Muscle layer of colon (tissue), 2 donors: ENCODE measurements around the gene KCTD1.

Source experiments
- H3K27ac ChIP-seq: one replicate; pipeline ENCODE4 v1.7.0; 2013; ENCODE audit warnings: low read depth, mild to moderate bottlenecking, low read length, moderate library complexity
- H3K27me3 ChIP-seq, 2 donors: one replicate each; pipeline ENCODE4 v1.7.0; 2013; ENCODE audit warnings: low read length in 2 of 2, mild to moderate bottlenecking in 2 of 2; ENCODE audit not compliant: insufficient read depth in 2 of 2, control insufficient read depth in 1 of 2
- H3K36me3 ChIP-seq: one replicate; pipeline ENCODE4 v1.7.0; 2013; ENCODE audit warnings: mild to moderate bottlenecking, low read length; ENCODE audit not compliant: insufficient read depth
- H3K4me1 ChIP-seq: one replicate; pipeline ENCODE4 v1.7.0; 2013; ENCODE audit warnings: mild to moderate bottlenecking, low read length; ENCODE audit not compliant: insufficient read depth
- H3K4me3 ChIP-seq, 2 donors: one replicate each; pipeline ENCODE4 v1.7.0; 2013; ENCODE audit warnings: low read length in 2 of 2, low read depth in 1 of 2, mild to moderate bottlenecking in 1 of 2, moderate library complexity in 1 of 2
- H3K9ac ChIP-seq: one replicate; pipeline ENCODE4 v1.7.0; 2013; ENCODE audit warnings: low read length
- H3K9me3 ChIP-seq: one replicate; pipeline ENCODE4 v1.7.0; 2013; ENCODE audit warnings: mild to moderate bottlenecking, low read length
- donor health status: abdominal sarcoma.
- donor health status: Adenocarcinoma of cecum.

Gene KCTD1

DNA sequence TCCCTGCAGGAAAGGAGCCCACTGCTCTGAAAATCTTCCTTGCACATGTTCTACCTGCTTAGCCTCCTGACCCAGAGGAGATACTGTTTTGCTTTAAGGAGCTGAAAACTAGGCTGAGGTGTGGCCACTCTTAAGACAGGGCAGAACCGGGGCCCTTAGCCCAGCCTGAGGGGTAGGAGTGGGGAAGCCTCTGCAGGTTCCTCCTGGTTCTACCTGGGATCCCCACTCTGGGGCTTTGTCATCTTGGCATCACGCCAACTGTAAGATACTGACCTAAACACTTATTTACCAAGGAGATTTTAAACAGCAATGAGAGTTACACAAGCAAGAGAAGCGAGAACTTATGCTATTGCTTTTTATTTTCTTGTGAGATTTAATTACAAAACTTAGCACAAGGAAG, 86.9 kb downstream of the KCTD1 start:
- H3K4me1 ChIP-seq: no peaks in the 10 kb centered on the region
- peaks cover 12% of the 10 kb centered on the region for H3K36me3 ChIP-seq
- H3K9ac ChIP-seq: no peak overlapping the region
- no peak overlapping the region for H3K27ac ChIP-seq
- H3K4me3 ChIP-seq: no peak overlapping the region
- no peaks in the 10 kb centered on the region for H3K27me3 ChIP-seq
- no peaks in the 10 kb centered on the region for H3K9me3 ChIP-seq

DNA sequence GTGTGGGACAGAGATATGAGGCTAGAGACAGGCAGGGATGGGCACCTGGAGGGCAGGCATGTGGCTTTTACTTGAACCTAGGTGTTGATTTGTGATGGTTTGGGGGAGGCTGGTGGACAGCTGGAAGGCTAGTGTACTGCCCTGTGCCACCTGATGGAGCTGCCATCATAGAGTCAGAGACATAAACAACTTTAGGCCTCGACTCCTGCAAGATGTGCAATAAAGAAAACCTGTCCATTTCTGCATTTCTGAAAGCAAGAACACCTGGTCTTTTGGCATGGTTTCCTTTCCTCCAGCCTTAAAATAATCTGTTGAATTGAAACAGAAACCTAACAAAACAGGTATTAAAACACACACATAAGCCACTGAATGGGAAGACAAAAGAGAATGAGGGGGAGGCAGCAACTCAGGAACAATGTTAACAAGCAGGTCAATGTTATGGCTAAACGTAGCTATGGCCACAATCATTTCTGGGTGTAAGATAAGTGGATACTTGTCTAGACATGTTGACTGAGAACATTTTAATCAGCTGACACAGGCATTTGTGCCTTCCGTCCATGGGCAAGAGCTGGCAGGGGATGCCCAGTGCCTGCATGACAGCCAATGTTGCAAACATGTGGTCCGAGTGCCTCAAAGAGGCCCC, 87.8 kb downstream of the KCTD1 start:
- peaks cover 12% of the 10 kb centered on the region for H3K36me3 ChIP-seq
- H3K27ac ChIP-seq: no peak overlapping the region
- no peak overlapping the region for H3K9ac ChIP-seq
- H3K9me3 ChIP-seq: no peaks in the 10 kb centered on the region
- no peaks in the 10 kb centered on the region for H3K4me1 ChIP-seq
- no peaks in the 10 kb centered on the region for H3K27me3 ChIP-seq
- H3K4me3 ChIP-seq: no peak overlapping the region

DNA sequence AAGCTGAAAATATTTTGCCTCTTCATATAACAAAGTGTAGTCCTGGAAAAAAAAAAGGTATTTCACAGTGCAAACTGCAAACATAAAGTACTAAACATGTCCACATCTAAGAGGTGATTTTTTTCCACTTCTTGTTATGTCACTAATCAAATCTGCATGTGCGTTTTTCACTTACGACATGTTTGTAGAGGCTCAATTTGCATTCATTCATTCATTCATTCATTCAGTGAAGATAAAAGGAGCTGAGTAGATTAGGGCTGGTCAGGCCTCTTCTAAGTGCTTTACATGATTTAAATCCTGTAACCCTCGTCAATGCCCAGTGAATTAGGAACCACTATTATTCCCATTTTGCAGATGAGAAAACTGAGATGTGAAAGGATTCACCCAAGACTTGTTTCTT, 88.5 kb downstream of the KCTD1 start:
- no peak overlapping the region for H3K9ac ChIP-seq
- no peaks in the 10 kb centered on the region for H3K27me3 ChIP-seq
- H3K4me3 ChIP-seq: no peak overlapping the region
- H3K36me3 ChIP-seq: peaks cover 12% of the 10 kb centered on the region
- no peak overlapping the region for H3K27ac ChIP-seq
- H3K9me3 ChIP-seq: no peaks in the 10 kb centered on the region
- no peaks in the 10 kb centered on the region for H3K4me1 ChIP-seq

DNA sequence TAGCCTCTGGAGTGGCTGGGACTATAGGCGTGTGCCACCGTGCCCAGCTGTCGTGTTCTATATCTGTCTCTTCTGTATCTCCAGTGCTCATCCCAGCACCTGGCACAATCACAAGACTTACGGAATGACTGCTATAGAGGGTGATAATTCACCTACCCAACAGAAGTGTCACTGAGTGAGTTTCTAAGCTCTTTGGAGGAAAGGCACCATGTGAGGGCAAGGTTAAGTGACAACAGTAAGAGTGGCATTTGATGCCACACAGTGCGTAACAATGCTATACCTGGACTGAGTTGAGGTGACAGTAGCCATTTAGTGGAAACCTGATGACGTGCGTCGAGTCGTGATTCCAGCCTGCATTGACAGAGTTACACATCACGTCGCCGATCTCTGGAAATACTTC, 89.0 kb downstream of the KCTD1 start:
- H3K9me3 ChIP-seq: no peaks in the 10 kb centered on the region
- no peak overlapping the region for H3K9ac ChIP-seq
- H3K27ac ChIP-seq: no peak overlapping the region
- H3K27me3 ChIP-seq: no peaks in the 10 kb centered on the region
- peaks cover 12% of the 10 kb centered on the region for H3K36me3 ChIP-seq
- no peaks in the 10 kb centered on the region for H3K4me1 ChIP-seq
- no peak overlapping the region for H3K4me3 ChIP-seq

DNA sequence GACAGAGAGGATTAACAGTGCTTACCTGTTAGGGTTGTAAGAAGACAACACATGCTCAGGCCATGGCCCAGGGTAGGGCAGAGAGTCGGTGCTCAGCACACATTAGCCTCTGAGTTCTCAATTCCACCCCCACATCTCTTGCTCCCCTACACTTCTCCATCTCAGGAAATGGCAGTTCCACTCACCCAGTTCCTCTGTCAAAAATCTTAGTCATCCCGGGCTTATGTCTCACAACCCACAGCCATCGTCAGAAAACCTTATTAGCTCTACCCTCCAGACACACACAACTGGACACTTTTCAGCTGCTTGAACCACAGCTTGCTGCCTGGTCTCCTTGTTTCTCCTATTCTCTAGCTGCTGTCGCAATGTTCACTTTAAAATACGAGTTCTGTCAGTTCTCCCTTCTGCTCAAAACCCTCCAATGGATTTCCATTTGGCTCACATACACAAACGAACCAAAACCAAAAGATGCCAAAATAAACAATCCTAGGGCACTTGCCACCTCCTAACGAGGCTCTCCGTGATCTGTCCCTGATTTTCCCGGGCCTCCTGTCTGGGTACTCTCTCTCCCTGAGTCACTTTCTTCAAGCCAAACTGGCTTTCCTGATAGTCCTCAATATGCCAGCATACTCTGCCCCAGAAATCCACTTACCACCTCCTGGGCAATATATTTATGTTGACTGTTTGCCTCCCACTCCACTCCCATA, 89.7 kb downstream of the KCTD1 start:
- Histone ChIP-seq H3K4me1 (no peaks in the 10 kb centered on the region), H3K27me3 (no peaks in the 10 kb centered on the region), H3K9ac (no peak overlapping the region), H3K4me3 (no peak overlapping the region), H3K9me3 (no peaks in the 10 kb centered on the region), H3K27ac (no peak overlapping the region), H3K36me3 (peaks cover 12% of the 10 kb centered on the region)

DNA sequence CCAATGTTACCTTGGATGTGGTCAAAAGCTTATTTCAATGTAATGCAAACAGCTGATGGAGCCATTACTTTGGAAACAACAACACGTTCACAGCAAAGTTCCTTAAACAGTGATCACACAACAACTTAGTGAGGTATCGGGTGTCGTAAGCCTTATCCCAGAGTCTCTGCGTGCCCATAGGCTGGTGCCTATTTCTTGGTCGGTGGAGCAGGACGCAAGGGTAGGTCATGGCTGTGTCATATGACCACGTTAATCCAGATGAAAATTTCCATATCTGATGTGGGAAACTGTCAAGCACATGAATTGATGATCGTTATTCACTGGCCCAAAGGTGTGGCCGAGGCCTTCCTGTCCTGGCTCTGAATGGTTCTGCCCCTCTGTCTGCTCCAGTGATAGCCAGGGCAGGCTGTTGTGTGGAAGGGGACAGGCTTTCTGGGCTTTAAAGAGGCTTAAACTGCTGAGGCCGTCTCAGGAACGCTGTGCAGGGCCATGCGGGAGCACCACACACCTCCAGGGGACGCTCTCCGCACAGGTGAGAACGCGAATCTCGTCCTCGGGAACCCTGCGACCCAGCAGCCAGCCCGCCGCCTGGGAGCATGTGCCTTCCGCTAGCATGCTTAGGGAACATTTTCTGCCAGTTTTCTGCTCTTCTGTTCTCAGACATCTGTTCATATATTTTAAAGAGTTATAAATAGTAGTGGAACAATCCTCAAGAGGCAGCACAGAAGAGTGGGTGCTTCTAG, 90.6 kb downstream of the KCTD1 start:
- Histone ChIP-seq H3K9me3 (no peaks in the 10 kb centered on the region), H3K9ac (no peak overlapping the region), H3K4me1 (no peaks in the 10 kb centered on the region), H3K36me3 (peaks cover 12% of the 10 kb centered on the region), H3K4me3 (no peak overlapping the region), H3K27ac (no peak overlapping the region), H3K27me3 (no peaks in the 10 kb centered on the region)

DNA sequence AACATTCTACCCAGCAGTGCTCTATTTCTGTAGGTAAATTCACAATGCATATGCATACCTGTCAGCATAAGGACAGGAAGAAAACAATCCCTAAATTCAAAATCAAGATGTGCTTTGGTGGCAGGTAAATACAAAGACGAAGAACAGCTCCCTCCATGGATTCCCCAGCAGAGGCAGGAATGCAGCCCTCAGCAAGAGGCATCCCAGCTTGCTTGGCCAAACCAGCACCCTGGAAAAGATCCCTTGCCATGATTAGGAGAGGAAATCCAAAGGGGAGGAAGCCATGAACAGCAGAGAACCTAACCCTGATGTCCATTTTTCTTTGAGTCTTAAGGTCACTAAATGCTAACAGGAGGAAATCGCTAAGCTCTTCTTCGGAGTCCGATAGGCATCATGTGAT, 91.2 kb downstream of the KCTD1 start:
- H3K36me3 ChIP-seq: peaks cover 12% of the 10 kb centered on the region
- H3K9me3 ChIP-seq: no peaks in the 10 kb centered on the region
- no peaks in the 10 kb centered on the region for H3K27me3 ChIP-seq
- H3K9ac ChIP-seq: no peak overlapping the region
- no peaks in the 10 kb centered on the region for H3K4me1 ChIP-seq
- no peak overlapping the region for H3K4me3 ChIP-seq
- no peak overlapping the region for H3K27ac ChIP-seq

DNA sequence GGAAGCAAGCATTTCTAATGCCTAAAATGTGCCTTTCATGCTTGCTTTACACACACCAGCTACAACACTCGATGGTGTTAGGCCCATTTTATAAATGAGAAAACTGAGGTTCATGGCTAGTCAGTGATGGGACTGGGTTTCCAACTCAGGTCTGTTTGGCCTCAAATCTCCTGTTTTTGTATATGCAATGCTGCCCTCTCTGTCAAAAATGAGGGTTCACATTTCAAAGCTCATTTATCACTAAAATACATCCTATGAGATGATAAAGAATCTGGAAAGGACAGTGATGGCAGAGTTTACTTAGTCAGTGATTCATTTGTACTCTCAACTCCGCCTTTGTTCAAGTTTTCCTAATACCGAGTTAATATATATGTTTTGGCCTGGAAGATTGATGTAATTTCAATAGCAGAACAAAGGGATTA, 92.3 kb downstream of the KCTD1 start:
- Histone ChIP-seq H3K27me3 (no peaks in the 10 kb centered on the region), H3K9ac (no peak overlapping the region), H3K4me1 (no peaks in the 10 kb centered on the region), H3K4me3 (no peak overlapping the region), H3K36me3 (peaks cover 12% of the 10 kb centered on the region), H3K9me3 (no peaks in the 10 kb centered on the region), H3K27ac (no peak overlapping the region)

DNA sequence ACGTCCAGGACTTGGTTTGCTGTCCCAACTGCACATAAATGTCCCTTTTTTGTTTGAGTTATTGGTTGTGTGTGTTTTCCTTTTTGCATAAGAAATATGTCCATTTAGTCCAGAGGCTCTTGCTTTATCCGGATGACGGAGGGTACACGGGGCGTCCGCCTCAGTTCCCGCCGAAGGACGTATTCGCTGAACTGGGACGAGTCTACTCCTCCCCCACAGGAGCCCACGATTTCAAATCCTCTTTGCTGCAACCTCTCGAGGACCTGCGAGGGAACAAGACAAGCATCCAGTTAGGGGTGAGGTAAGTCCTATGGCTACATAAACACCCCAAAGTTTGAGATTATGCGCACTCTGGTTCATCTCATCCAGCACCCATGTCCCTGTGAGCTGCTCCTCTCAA, 92.7 kb downstream of the KCTD1 start:
- Histone ChIP-seq H3K36me3 (peaks cover 12% of the 10 kb centered on the region), H3K9ac (no peak overlapping the region), H3K27me3 (no peaks in the 10 kb centered on the region), H3K4me3 (no peak overlapping the region), H3K27ac (no peak overlapping the region), H3K9me3 (no peaks in the 10 kb centered on the region), H3K4me1 (no peaks in the 10 kb centered on the region)

DNA sequence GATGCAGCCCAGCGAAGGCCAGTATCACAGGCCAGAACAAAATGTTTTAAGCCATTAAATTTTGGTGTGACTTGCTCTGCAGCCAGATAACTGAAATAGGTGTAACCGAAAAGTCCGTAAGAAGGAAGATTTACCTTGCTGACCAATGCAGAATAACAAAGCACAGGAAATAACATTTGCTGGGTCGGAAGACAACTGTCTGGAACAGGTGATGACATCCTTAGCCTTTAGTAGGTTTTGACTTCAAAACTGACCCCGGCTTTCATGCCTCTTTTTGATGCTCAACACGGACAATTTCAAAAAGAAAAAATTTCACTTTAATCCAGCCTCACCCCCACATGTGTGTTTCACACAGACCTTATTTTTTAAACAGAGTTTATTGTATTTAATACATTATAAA, 93.7 kb downstream of the KCTD1 start:
- Histone ChIP-seq H3K9me3 (no peaks in the 10 kb centered on the region), H3K27me3 (no peaks in the 10 kb centered on the region), H3K9ac (no peak overlapping the region), H3K36me3 (peaks cover 12% of the 10 kb centered on the region), H3K4me1 (no peaks in the 10 kb centered on the region), H3K27ac (no peak overlapping the region), H3K4me3 (no peak overlapping the region)

DNA sequence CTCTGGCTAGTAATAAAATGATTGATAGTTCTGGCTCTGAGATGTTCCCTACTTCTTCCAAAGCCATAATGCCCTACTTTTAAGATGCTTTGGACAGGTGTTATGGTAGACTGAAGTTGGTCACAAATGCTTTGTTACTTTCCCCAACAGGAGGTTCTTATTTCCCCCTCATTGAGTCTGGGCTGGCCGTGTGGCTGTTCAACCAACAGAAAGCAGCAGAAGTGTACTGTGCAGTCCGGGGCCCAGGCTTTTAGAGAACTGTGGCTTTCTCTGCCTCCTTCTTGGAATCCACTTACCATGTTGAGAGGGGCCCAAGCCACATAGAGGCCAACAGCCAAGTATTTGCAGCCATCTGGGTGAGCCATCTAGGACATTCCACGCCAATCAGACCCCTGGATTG, 94.2 kb downstream of the KCTD1 start:
- no peaks in the 10 kb centered on the region for H3K9me3 ChIP-seq
- no peak overlapping the region for H3K9ac ChIP-seq
- no peaks in the 10 kb centered on the region for H3K4me1 ChIP-seq
- H3K27me3 ChIP-seq: no peaks in the 10 kb centered on the region
- H3K27ac ChIP-seq: no peak overlapping the region
- peaks cover 9% of the 10 kb centered on the region for H3K36me3 ChIP-seq
- no peak overlapping the region for H3K4me3 ChIP-seq
